SK-N-MC (cell line): ENCODE measurements around the gene C20orf96.

Experiments
- EZH2 ChIP-seq: fragments of 200-600 bp; sonication (generic); IDR thresholded peaks from one replicate; pipeline ENCODE4 v1.6.1; 2017; ENCODE audit warnings: antibody characterized with exemption
- FOXP2 ChIP-seq: optimal IDR thresholded peaks from 2 replicates; pipeline ENCODE3; 2011; ENCODE audit warnings: mild to moderate bottlenecking, moderate library complexity; ENCODE audit not compliant: insufficient read depth; ENCODE audit errors: extremely low read length, control extremely low read depth
- POLR2AphosphoS5 ChIP-seq: IDR thresholded peaks from 2 replicates; pipeline ENCODE4 v1.6.1; 2012; ENCODE audit warnings: mild to moderate bottlenecking, low read depth, low read length, borderline replicate concordance

GRCh38 chr20:326645-327185 lies 36.2 kb upstream of the C20orf96 start:
- TF ChIP-seq POLR2AphosphoS5 (no peak), EZH2 (no peak), FOXP2 (no peak)
